HEK293 (cell line): Measurements from ENCODE around the gene PIK3AP1.
"Not testable (repeated sequence)": the region's sequence is repeated elsewhere in the genome, so short reads cannot be mapped to it uniquely, and the experiment has no call there.

ENCODE experiments used
- ZNF138 ChIP-seq: fragments of 450-650 bp; formaldehyde crosslinking; IDR thresholded peaks from 2 replicates; pipeline ENCODE4 v1.5.1; 2016; ENCODE audit warnings: missing biosample characterization, missing genetic modification characterization, borderline replicate concordance
- TF ChIP-seq, protein P1 (sequence below): fragments of 450-650 bp; formaldehyde crosslinking; IDR thresholded peaks from 2 replicates; pipeline ENCODE4 v1.5.1; 2016; ENCODE audit warnings: missing biosample characterization, missing genetic modification characterization

DNA sequence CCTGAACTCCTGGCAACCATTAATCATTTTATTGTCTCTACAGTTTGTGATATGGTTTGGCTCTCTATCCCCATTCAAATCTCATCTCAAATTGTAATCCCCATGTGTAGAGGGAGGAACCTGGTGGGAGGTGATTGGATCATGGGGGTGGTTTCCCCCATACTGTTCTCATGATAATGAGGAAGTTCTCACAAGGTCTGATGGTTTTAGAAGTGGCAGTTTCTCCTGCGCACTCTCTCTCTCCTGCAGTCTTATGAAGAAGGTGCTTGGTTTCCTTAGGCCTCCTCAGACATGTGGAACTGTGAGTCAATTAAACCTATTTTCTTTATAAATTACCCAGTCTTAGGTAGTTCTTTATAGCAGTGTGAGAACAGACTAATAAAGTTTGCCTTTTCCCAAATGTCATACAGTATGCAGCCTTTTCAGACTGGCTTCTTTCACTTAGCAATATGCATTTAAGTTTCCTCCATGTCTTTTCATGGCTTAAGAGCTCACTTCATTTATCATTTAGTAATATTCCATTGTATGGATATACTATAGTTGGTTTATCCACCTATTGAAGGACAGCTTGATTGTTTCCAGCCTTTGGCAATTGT, 17.1 kb upstream of the PIK3AP1 start:
- TF ChIP-seq, protein P1, sequence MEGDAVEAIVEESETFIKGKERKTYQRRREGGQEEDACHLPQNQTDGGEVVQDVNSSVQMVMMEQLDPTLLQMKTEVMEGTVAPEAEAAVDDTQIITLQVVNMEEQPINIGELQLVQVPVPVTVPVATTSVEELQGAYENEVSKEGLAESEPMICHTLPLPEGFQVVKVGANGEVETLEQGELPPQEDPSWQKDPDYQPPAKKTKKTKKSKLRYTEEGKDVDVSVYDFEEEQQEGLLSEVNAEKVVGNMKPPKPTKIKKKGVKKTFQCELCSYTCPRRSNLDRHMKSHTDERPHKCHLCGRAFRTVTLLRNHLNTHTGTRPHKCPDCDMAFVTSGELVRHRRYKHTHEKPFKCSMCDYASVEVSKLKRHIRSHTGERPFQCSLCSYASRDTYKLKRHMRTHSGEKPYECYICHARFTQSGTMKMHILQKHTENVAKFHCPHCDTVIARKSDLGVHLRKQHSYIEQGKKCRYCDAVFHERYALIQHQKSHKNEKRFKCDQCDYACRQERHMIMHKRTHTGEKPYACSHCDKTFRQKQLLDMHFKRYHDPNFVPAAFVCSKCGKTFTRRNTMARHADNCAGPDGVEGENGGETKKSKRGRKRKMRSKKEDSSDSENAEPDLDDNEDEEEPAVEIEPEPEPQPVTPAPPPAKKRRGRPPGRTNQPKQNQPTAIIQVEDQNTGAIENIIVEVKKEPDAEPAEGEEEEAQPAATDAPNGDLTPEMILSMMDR (tag by site-specific recombination) = not testable (repeated sequence)
- TF ChIP-seq ZNF138 (tag by site-specific recombination) = not testable (repeated sequence)
